ENCODE measurements around the gene TFIP11.

- TF ChIP-seq ZBTB1 (tag by site-specific recombination; IDR thresholded peaks at IDR 0.05) (no peak), CTCF (tag by site-specific recombination; IDR thresholded peaks at IDR 0.05) (no peak), KLF16 (tag by site-specific recombination; IDR thresholded peaks at IDR 0.05) (no peak), REST (tag by site-specific recombination; IDR thresholded peaks at IDR 0.05) (no peak), ELK4 (IDR thresholded peaks at IDR 0.05; ENCODE audit: borderline replicate concordance, low read depth, low read length) (no peak), MEIS1 (CRISPR knock-in tag; IDR thresholded peaks at IDR 0.05; ENCODE audit: borderline replicate concordance) (no peak), ZBTB11 (tag by site-specific recombination; conservative IDR thresholded peaks at IDR 0.05; ENCODE audit: low read depth) (no peak), PRDM10 (tag by site-specific recombination; IDR thresholded peaks at IDR 0.05) (no peak), ZNF626 (tag by site-specific recombination; IDR thresholded peaks at IDR 0.05) (no peak), ZSCAN18 (tag by site-specific recombination; IDR thresholded peaks at IDR 0.05) (no peak)
These were observed 15.5 kb upstream of the TFIP11 start for GRCh38 chr22:26527574-26528465.

All from HEK293 (cell line).